Amniotic epithelial cell (primary cell): ENCODE measurements around the gene MAPKAPK3.
"Not testable (repeated sequence)": the region's sequence is repeated elsewhere in the genome, so short reads cannot be mapped to it uniquely, and the experiment has no call there.

ENCODE experiments used
- DNase-seq: peaks from one replicate; pipeline ENCODE4 v3.0.0-alpha.2; 2010; ENCODE audit warnings: low read depth

The MAPKAPK3 gene

GRCh38 chr3:50656417-50657195 lies 39.7 kb downstream of the MAPKAPK3 start:
- DNase-seq, result no peak

- DNase-seq, result no peak
Observed at GRCh38 chr3:50657407-50657806, 40.5 kb downstream of the MAPKAPK3 start.

GRCh38 chr3:50657816-50658215 lies 40.9 kb downstream of the MAPKAPK3 start:
- DNase-seq, result no peak

GRCh38 chr3:50658416-50658815 lies 41.5 kb downstream of the MAPKAPK3 start:
- DNase-seq, result no peak

- no peak for DNase-seq
Observed at GRCh38 chr3:50658831-50659230, 41.9 kb downstream of the MAPKAPK3 start.

- no peak for DNase-seq
Observed at GRCh38 chr3:50660386-50660785, 43.4 kb downstream of the MAPKAPK3 start.

GRCh38 chr3:50661321-50661837 lies 44.4 kb downstream of the MAPKAPK3 start:
- no peak for DNase-seq

- DNase-seq, result no peak
Observed at GRCh38 chr3:50662408-50662807, 45.5 kb downstream of the MAPKAPK3 start.

GRCh38 chr3:50665081-50665840 lies 48.3 kb downstream of the MAPKAPK3 start:
- DNase-seq, result no peak

GRCh38 chr3:50665841-50666115 lies 48.8 kb downstream of the MAPKAPK3 start:
- DNase-seq, result not testable (repeated sequence)

- no peak for DNase-seq
Observed at GRCh38 chr3:50666837-50667236, 49.9 kb downstream of the MAPKAPK3 start.

- peak; percentile 82 for DNase-seq
Observed at GRCh38 chr3:50671331-50671730, 54.4 kb downstream of the MAPKAPK3 start.

GRCh38 chr3:50672656-50673055 lies 55.7 kb downstream of the MAPKAPK3 start:
- no peak for DNase-seq

- no peak for DNase-seq
Observed at GRCh38 chr3:50673931-50674330, 57.0 kb downstream of the MAPKAPK3 start.

GRCh38 chr3:50674349-50675178 lies 57.6 kb downstream of the MAPKAPK3 start, which contains the start of gene DOCK3:
Gene DOCK3 (plus strand): TSS chr3:50674927. CDS start chr3:50675264, 337 bp downstream.
- peak; percentile 19 for DNase-seq

GRCh38 chr3:50675179-50676030 lies 58.5 kb downstream of the MAPKAPK3 start:
- DNase-seq, result no peak

GRCh38 chr3:50676031-50676705 lies 59.2 kb downstream of the MAPKAPK3 start:
- DNase-seq, result no peak

- no peak for DNase-seq
Observed at GRCh38 chr3:50687127-50687751, 70.3 kb downstream of the MAPKAPK3 start.

- no peak for DNase-seq
Observed at GRCh38 chr3:50687916-50688315, 71.0 kb downstream of the MAPKAPK3 start.

- DNase-seq, result not testable (repeated sequence)
Observed at GRCh38 chr3:50688602-50689001, 71.7 kb downstream of the MAPKAPK3 start.
